Liver (tissue), 3 donors: ENCODE results near the gene PDZRN4.

Experiments used
- CTCF ChIP-seq: fragments of 150-350 bp; IDR thresholded peaks from 2 replicates; pipeline ENCODE4 v1.5.1; 2017; ENCODE audit warnings: improper control_type of control experiment, low read depth, low read length; ENCODE audit not compliant: missing input control
- EGR1 ChIP-seq, 2 donors: IDR thresholded peaks; 2 replicates each; pipeline ENCODE4 v1.6.1; 2016 to 2018; ENCODE audit warnings: antibody characterized with exemption in 2 of 2, low read depth in 2 of 2
- FOXA1 ChIP-seq: IDR thresholded peaks from 2 replicates; pipeline ENCODE4 v1.6.1; 2016; ENCODE audit warnings: antibody characterized with exemption
- GABPA ChIP-seq, 2 donors: IDR thresholded peaks in 1 of 2; conservative IDR thresholded peaks in 1 of 2; 2 replicates each; pipeline ENCODE4 v1.6.1; 2016; ENCODE audit warnings: antibody characterized with exemption in 2 of 2, mild to moderate bottlenecking in 1 of 2, moderate library complexity in 1 of 2
- JUND ChIP-seq, 2 donors: IDR thresholded peaks; 2 replicates each; pipeline ENCODE4 v1.6.1; 2016; ENCODE audit warnings: antibody characterized with exemption in 2 of 2
- RAD21 ChIP-seq, 2 donors: IDR thresholded peaks; 2 replicates each; pipeline ENCODE4 v1.6.1; 2016; ENCODE audit warnings: antibody characterized with exemption in 2 of 2, mild to moderate bottlenecking in 2 of 2
- REST ChIP-seq: IDR thresholded peaks from 2 replicates; pipeline ENCODE4 v1.6.1; 2016; ENCODE audit warnings: antibody characterized with exemption, mild to moderate bottlenecking
- RXRA ChIP-seq, 2 donors: IDR thresholded peaks; 2 replicates each; pipeline ENCODE4 v1.6.1; 2017 to 2018; ENCODE audit warnings: antibody characterized with exemption in 2 of 2, mild to moderate bottlenecking in 1 of 2
- TAF1 ChIP-seq: conservative IDR thresholded peaks from 2 replicates; pipeline ENCODE4 v1.6.1; 2016; ENCODE audit warnings: antibody characterized with exemption, mild to moderate bottlenecking
- YY1 ChIP-seq: IDR thresholded peaks from 2 replicates; pipeline ENCODE4 v1.6.1; 2016; ENCODE audit warnings: antibody characterized with exemption, mild to moderate bottlenecking
- ZBTB33 ChIP-seq: IDR thresholded peaks from 2 replicates; pipeline ENCODE4 v1.6.1; 2016; ENCODE audit warnings: antibody characterized with exemption
- TF ChIP-seq, protein P1 (sequence below): IDR thresholded peaks from 2 replicates; pipeline ENCODE4 v1.6.1; 2016; ENCODE audit warnings: antibody characterized with exemption
- TF ChIP-seq, protein P2 (sequence below): IDR thresholded peaks from 2 replicates; pipeline ENCODE4 v1.6.1; 2016; ENCODE audit warnings: antibody characterized with exemption
- donor health status: healthy.
- donor health status: healthy.

DNA sequence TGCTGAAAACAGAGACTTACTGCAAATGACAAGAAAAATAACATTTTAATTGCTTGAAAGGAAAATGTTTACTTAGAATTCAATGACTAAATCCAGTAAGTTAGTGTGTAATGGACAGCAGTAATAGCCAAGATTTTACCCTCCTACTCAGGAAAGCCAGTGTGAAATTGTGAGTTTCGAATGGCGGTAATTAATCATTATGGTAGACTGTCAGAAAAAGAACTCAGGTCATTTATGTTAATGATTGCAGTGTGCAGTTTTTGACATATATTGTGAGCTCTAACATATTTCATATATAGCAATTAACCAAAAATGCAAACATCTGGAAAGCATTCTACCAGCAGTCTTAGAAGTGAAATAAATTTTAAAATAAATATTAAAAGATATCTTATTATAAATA lies 60.3 kb downstream of the PDZRN4 start:
- TF ChIP-seq REST (no peak), YY1 (no peak), CTCF (no peak), RXRA (IDR thresholded peaks at IDR 0.05) (no peak), EGR1 (IDR thresholded peaks at IDR 0.05; ENCODE audit: low read depth in 2 of 2) (no peak), GABPA (IDR thresholded peaks at IDR 0.05 in 1 of 2, conservative IDR thresholded peaks at IDR 0.05 in 1 of 2) (no peak), ZBTB33 (no peak), RAD21 (IDR thresholded peaks at IDR 0.05) (no peak), FOXA1 (no peak), JUND (IDR thresholded peaks at IDR 0.05) (no peak), TAF1 (no peak)
- TF ChIP-seq, protein P1, sequence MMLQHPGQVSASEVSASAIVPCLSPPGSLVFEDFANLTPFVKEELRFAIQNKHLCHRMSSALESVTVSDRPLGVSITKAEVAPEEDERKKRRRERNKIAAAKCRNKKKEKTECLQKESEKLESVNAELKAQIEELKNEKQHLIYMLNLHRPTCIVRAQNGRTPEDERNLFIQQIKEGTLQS = no peak
- TF ChIP-seq, protein P2, sequence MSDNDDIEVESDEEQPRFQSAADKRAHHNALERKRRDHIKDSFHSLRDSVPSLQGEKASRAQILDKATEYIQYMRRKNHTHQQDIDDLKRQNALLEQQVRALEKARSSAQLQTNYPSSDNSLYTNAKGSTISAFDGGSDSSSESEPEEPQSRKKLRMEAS = no peak
